AG09309 (cell line): Measurements from ENCODE around the gene MICAL2.

ENCODE experiments used
- DNase-seq: peaks from one replicate; pipeline ENCODE4 v3.0.0-alpha.2; 2010; ENCODE audit warnings: low read depth
- H3K4me3 ChIP-seq: 2 replicates; pipeline ENCODE4 v1.5.1; 2011; ENCODE audit warnings: mild to moderate bottlenecking, low read depth, low read length, moderate library complexity; ENCODE audit not compliant: control insufficient read depth
- TF ChIP-seq, protein P1 (sequence below): IDR thresholded peaks from 2 replicates; pipeline ENCODE4 v1.5.1; 2011; ENCODE audit warnings: mild to moderate bottlenecking, low read depth, low read length, inconsistent platforms; ENCODE audit not compliant: insufficient read depth, control insufficient read depth; ENCODE audit errors: missing control alignments

Gene MICAL2

DNA sequence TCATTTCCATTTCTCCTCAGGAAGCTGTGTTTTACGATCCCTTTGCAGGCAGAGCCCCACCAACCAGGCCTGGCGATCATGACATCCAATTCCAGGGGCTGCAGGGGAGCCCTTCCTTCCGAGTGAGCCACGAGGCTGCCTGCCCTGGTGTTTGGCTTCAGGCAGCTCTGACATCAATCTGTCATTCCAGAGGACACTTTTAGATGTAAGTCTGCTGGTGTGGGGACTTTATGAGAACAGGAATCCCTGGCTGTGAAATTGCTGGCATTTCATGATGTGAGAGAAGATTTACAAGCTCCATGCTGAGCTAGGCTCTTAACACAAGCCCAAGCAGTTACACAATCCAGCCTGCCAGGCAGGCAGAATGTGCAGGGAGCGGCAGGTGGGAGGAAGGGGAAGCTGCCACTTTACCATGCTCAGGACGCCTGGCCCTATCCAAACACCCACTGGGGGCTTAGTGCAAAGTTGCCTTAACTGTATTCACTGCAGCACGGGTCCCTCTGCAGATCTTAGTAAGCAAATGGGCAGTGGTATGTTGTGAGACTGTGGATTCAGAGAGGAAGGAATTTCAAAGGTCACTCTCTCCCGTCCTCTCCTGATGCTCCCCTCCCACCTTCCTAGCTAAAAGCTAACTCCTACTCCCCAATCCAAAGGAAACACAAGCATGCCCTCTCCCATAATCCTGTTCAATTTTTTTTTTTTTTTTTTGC, 43.4 kb upstream of the MICAL2 start:
- TF ChIP-seq, protein P1, sequence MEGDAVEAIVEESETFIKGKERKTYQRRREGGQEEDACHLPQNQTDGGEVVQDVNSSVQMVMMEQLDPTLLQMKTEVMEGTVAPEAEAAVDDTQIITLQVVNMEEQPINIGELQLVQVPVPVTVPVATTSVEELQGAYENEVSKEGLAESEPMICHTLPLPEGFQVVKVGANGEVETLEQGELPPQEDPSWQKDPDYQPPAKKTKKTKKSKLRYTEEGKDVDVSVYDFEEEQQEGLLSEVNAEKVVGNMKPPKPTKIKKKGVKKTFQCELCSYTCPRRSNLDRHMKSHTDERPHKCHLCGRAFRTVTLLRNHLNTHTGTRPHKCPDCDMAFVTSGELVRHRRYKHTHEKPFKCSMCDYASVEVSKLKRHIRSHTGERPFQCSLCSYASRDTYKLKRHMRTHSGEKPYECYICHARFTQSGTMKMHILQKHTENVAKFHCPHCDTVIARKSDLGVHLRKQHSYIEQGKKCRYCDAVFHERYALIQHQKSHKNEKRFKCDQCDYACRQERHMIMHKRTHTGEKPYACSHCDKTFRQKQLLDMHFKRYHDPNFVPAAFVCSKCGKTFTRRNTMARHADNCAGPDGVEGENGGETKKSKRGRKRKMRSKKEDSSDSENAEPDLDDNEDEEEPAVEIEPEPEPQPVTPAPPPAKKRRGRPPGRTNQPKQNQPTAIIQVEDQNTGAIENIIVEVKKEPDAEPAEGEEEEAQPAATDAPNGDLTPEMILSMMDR: no peak
- no peak overlapping the region for H3K4me3 ChIP-seq
- DNase-seq: peak; percentile 95

DNA sequence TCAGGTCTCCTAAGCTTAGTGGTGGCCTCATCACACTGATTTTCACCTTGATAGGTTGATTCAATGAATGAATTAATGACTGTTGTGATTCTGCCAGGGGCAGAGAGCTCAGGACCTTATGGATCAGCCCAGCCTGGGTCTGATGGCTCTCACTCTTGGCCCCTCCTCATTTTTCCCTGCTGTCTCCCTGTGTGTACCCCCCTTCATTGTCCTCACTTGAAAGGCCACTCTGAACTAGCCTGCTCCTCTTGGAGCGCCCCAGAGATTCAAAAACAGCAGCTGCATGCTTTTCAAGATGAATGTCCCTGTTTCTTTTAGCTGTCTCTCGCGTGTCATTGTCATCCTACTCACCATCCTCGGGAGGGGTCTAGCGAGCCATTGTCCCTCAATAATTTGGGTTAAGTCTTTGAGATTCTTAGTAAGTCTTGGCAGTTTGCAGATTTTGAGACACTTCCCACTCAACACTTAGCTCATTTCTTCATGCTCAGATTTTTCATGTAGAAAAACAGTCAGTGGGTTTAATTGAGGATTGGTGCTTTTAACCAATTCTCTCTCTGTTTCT, 42.5 kb upstream of the MICAL2 start:
- TF ChIP-seq, protein P1: no peak
- no peak overlapping the region for H3K4me3 ChIP-seq
- DNase-seq: no peak

DNA sequence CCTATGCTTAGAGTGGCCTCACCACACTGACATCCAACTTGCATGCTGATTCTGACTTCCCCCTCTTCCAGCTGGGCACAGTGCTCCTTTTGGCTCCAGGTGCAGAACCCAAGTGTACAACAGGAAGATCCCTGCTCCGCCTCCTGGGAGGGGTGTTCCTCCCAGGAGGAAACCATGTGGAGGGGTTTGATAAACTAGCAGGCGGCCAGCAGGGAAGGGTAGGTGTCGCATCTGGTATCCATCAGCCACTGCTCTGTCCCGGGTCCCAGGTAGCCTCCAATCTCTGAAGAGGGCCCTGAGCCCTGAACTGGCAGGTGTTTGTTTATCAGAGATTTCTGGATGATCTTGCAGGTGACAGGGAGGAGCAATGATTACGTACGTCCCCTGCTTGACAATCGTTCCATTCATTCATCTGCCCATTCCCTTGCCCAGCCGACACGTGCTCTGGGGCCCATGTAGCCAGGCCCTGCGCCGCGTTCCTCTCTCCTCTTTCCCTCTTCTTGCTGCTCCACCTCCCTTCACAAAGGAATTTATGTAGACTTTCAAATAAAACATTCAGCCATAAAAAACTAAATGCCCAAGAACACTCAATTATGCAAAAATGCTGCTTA, 41.2 kb upstream of the MICAL2 start:
- no peak overlapping the region for H3K4me3 ChIP-seq
- TF ChIP-seq, protein P1: no peak
- DNase-seq: no peak

DNA sequence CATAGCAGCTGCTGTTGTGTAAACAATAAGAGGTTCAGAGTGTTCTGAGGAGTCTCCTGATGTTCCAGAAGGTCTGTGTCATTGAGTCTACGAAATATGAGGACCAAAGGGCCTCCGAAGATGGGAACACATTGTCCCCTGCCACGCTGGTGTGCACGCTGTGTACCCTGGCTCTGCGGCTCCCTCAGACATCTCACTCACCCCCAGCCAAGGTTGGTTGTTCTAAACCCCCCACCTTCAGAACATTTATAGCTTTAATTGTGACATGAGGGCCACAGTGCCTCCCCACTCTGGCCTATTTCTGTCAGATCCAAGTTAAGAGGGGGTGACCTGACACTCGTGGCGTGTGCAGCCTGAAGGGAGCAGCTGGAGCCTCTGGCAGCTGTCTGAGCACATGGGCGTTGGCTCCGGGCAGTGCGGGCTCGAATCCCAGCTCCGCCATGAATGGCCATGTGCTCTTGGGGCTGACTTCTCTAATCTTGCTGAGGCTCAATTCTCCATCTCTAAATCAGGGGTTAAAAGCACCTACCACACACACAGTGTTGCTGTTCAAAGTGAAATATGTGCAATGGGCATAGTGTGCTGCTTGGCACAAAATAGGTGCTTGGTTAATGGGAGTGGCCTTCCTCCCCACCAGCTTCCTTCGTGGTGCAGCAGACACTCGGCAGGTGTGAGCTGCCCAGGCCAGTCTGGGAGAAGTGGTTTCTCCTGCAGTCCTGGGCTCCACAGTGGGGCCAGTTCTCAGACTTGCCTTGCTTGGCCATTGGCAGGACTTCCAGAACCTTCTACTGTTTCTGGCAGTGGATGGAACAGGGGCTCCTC, 39.7 kb upstream of the MICAL2 start:
- DNase-seq: no peak
- TF ChIP-seq, protein P1: no peak
- no peak overlapping the region for H3K4me3 ChIP-seq

GRCh38 chr11:12071574-12071973, 38.8 kb upstream of the MICAL2 start:
- TF ChIP-seq, protein P1: no peak
- DNase-seq: no peak
- no peak overlapping the region for H3K4me3 ChIP-seq

GRCh38 chr11:12073436-12073835, 37.0 kb upstream of the MICAL2 start:
- TF ChIP-seq, protein P1: no peak
- DNase-seq: no peak
- no peak overlapping the region for H3K4me3 ChIP-seq
